GM12801 (cell line): Measurements from ENCODE around the gene ARHGEF7.

ENCODE experiments used
- TF ChIP-seq, protein P1 (sequence below): IDR thresholded peaks from one replicate; pipeline ENCODE4 v1.5.1; 2011; ENCODE audit warnings: control low read depth; ENCODE audit not compliant: insufficient read length; ENCODE audit errors: extremely low read depth

ARHGEF7 gene

DNA sequence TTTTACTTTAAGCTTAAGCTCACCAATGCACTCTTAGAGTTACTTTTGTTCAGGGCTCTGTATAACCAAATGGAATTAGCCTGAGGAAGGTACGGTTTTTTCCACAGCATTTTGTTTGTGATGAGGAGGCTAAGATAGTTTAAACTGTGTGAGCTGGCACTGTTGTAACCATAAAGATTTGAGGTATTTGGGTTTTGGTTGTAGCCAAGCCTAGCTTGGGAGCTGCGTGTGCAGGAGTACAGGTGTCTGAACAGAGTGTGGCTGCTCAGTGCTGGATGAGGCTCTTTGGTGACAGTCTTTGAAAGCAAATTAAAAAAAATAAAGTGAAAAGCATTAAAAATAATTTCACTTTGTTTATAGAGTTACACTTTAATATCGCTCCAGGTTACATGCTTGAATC lies 56.0 kb downstream of the ARHGEF7 start:
- TF ChIP-seq, protein P1, sequence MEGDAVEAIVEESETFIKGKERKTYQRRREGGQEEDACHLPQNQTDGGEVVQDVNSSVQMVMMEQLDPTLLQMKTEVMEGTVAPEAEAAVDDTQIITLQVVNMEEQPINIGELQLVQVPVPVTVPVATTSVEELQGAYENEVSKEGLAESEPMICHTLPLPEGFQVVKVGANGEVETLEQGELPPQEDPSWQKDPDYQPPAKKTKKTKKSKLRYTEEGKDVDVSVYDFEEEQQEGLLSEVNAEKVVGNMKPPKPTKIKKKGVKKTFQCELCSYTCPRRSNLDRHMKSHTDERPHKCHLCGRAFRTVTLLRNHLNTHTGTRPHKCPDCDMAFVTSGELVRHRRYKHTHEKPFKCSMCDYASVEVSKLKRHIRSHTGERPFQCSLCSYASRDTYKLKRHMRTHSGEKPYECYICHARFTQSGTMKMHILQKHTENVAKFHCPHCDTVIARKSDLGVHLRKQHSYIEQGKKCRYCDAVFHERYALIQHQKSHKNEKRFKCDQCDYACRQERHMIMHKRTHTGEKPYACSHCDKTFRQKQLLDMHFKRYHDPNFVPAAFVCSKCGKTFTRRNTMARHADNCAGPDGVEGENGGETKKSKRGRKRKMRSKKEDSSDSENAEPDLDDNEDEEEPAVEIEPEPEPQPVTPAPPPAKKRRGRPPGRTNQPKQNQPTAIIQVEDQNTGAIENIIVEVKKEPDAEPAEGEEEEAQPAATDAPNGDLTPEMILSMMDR = no peak

DNA sequence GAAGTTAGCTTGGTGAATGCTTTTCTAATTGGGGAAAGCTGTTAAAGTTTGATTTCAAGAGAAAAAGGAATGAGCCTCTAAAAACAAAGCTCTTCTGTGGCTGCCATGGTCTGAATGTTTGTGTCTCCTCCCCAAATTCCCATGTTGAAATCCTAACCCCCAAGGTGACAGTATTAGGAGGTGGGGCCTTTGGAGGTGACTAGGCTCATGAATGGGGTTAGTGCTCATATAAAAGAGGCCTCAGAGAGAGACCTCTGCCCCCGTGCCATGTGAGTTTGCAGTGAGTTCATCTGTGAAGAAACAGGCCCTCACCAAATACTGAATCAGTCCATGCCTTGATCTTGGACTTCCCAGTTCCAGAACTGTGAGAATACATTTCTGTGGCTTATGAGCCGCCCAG lies 56.5 kb downstream of the ARHGEF7 start:
- TF ChIP-seq, protein P1 = no peak

DNA sequence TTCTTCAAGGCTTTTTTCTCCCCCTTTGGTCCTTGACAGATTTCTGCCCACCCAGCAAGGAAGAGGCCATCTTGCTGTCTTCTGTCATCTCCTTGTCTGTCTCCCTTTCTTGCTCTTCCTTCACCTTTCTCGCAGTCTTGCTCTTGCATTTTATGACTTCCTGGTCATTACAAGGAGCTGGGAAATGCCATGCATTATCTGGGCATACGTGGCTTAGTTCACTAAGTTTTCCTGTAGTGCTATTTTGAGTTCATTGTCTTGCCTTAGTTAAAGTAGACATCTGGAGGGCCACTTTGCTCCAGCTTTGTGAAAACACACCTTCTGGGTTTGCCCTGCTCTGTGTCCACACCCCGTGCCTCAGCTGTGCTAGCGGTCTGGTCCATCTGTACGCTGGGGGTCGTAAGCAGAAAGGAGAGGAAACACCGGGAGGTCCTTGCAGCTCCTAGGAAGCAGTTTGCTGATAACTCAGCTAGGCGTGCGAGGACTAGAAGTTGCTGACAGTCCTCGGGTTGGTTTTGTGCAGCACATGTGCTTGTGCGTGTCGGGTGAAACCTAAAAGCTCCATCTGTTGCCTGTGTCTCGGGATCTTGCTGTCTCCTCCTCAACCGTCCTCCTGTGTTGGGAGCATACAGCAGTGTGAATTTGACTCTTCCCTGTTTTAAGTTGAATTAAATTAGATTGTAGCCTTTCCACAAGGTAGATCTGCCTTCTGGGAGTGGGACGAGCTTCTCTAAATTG lies 59.4 kb downstream of the ARHGEF7 start:
- TF ChIP-seq, protein P1 = no peak

DNA sequence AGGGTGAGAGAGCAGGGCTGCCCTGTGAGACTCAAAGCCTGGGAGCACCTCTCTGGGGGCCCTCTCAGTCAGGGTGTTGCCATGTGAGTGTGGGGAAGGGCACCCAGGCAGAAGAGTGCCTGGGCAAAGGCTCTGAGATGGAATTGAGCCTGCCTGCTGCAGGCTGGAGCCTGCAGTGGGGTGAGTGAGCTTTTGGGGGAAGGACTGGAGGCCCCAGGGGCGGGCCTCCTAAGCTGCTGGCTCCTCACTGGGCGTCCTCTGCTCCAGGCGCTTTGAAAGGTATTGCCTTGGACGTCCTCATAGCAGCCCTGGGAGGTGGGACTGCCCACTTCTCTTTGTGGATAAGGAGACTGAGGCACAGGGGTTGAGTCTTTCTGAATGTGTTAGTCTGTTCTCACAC lies 60.3 kb downstream of the ARHGEF7 start:
- TF ChIP-seq, protein P1 = no peak

DNA sequence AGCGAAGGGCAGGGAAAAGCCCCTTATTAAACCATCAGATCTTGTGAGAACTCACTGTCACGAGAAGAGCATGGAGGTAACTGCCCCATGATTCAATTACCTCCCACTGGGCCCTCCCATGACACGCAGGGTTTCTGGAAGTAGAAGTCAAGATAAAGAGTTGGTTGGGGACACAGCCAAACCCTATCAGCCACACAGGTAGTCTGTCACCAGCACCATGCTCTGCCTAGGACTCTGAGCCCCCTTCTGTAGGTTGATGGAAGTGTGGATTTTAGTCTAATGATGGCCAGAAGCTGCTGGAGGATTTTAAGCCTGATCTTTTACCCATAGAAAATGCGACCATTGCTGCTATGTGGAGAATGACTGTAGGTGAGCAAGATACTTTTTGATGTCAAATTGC lies 60.8 kb downstream of the ARHGEF7 start:
- TF ChIP-seq, protein P1 = no peak

DNA sequence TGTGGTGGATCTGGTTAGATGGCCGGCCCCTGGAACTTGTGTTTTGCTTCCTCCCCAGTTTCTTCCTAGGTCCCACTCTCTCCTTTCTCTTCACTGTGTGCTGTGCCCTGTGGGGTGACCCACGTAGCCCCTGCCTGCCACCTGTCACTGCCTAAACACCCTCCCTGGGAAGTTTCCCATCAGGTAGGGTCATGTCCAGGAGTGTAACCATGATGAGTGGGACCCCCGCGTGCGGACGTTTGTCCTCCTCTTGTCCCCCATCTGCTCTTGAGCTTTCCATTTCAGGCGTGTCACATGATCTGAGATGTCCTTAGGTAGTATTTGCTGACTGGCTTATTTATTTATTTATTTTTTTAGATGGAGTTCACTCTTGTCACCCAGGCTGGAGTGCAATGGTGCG lies 61.3 kb downstream of the ARHGEF7 start:
- TF ChIP-seq, protein P1 = no peak

DNA sequence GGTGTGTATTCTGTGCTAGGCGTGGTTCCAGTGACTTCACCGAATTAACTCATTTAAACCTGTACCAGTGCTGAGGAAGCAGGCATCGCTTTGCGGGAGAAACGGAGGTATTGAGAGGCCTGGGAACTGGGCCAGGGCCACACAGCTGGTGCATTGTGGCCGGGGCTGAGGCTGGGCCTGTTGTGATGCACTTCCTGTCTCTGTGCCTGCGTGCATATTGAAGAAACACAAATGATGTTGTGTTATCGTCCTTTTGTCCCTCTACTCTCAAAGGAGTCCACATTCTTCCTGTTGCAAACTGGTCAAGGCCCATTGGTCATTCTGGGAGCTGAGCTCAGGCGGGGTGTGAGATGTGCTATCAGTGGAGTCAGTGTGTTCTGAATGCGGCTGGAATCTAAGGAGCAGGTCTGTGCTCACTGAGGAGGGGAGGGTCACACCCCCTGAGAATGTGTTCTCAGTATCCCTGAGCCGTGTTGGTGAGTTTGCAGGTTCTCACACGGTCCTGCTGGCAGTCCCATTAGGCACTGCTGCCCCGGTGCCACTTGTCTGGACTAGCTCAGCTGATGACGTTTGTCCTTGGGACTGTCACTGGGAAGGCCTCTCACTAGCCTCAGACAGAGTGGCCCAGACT lies 62.1 kb downstream of the ARHGEF7 start:
- TF ChIP-seq, protein P1 = no peak
